ENCODE data around the gene HSD17B12.

The HSD17B12 gene

DNA sequence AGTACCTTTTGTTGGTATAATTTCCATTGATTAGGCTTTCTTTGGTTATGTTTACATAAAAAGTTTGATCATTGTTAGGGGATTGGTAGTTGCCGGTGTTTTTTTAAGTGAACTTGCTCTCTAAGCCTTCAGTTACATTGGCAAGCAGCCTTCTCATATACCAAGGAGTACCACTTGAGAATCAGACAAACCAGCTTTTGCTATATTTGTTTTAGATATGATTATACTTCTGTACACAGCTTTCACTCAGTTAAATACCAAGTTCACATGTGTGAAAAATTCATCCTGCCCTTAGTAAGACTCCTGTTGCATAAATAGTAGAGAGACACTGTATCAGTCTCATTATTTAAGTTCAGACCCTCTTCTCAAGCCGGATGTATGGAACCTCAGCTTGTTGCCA lies 222.5 kb downstream of the HSD17B12 start:
- CTCF ChIA-PET, result interaction anchor here (1.7 to 5.4 kb wide), 4 partner anchors 10 to 135 kb away, joined by 5 to 47 read pairs (median 16); no protein-coding TSS in a partner anchor
- no peak for DNase-seq (ENCODE audit: low read depth, low spot score)
- TF ChIP-seq, protein P1, sequence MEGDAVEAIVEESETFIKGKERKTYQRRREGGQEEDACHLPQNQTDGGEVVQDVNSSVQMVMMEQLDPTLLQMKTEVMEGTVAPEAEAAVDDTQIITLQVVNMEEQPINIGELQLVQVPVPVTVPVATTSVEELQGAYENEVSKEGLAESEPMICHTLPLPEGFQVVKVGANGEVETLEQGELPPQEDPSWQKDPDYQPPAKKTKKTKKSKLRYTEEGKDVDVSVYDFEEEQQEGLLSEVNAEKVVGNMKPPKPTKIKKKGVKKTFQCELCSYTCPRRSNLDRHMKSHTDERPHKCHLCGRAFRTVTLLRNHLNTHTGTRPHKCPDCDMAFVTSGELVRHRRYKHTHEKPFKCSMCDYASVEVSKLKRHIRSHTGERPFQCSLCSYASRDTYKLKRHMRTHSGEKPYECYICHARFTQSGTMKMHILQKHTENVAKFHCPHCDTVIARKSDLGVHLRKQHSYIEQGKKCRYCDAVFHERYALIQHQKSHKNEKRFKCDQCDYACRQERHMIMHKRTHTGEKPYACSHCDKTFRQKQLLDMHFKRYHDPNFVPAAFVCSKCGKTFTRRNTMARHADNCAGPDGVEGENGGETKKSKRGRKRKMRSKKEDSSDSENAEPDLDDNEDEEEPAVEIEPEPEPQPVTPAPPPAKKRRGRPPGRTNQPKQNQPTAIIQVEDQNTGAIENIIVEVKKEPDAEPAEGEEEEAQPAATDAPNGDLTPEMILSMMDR (IDR thresholded peaks at IDR 0.05; ENCODE audit: insufficient read depth, low read length, missing control alignments), result no peak
- H3K4me3 ChIP-seq (ENCODE audit: low read depth, low read length), result no peak overlapping the region
- POLR2A ChIA-PET, result no interaction called here

DNA sequence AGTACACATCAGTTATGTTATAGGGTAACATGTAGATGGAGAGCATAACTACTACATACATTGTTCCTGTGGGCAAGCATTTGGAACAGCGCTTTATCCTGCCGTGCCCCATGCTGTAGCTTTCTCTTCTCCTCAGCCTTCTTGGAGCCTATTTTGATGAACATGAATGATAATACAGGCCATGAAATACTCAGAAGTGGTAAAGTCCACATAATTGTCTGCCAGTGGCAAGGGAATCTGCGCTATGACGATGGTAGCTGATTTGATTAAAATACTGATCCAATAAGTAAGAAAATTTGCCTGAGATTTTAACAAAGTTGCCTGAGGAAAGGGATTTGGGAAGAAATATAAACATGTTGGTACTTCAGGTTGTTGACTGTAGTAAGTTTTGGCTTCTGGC lies 223.4 kb downstream of the HSD17B12 start:
- no peak overlapping the region for H3K4me3 ChIP-seq (ENCODE audit: low read depth, low read length)
- CTCF ChIA-PET, result interaction anchor here (1.5 to 5.4 kb wide), 6 partner anchors 10 to 136 kb away, joined by 4 to 47 read pairs (median 7); no protein-coding TSS in a partner anchor
- POLR2A ChIA-PET, result no interaction called here
- TF ChIP-seq, protein P1 (IDR thresholded peaks at IDR 0.05; ENCODE audit: insufficient read depth, low read length, missing control alignments), result no peak
- DNase-seq (ENCODE audit: low read depth, low spot score), result no peak

DNA sequence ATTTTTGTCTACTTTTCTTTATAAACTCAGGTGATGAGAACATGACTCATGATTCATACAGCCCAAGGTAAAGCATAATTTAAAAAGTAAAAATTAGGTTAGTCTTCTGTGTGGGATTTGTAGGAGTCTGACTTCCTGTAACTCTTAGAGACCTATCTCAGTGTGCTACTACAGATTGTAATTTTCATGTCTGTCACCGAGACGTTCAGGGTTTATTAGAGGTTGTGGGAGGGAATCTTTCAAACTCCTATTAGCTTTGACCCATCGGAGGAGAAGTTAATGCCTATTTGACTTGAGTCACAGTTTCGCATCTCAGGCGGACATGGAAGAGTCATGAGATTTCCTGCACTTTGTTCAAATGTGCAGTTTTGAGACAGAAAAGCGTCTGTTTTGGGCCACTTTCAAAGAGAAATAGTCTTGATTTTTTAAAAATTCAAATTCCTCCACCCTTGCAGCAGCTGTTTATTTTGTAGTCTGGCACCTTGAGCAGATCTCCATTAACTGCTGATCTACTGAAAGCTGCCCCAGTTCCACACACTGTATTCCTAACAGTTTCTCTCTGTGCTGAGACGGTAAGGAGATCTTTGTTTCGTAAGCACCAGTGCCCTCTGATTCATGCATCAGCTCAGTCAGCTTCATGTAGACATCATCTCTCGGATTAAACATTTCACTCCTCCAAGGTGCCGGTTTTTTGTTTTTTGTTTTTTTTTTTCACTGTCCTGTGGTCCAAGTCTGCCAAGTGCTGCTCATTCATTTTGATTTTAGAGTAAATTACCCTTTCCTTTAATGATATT lies 224.4 kb downstream of the HSD17B12 start:
- CTCF ChIA-PET, result interaction anchor here (0.8 to 5.4 kb wide), 9 partner anchors 9 to 136 kb away, joined by 3 to 47 read pairs (median 4); no protein-coding TSS in a partner anchor
- H3K4me3 ChIP-seq (ENCODE audit: low read depth, low read length), result no peak overlapping the region
- POLR2A ChIA-PET, result interaction anchor here (0.9 kb wide), 1 partner anchor 166 kb away, joined by 3 read pairs; no protein-coding TSS in a partner anchor
- no peak for DNase-seq (ENCODE audit: low read depth, low spot score)
- TF ChIP-seq, protein P1 (IDR thresholded peaks at IDR 0.05; ENCODE audit: insufficient read depth, low read length, missing control alignments), result no peak

DNA sequence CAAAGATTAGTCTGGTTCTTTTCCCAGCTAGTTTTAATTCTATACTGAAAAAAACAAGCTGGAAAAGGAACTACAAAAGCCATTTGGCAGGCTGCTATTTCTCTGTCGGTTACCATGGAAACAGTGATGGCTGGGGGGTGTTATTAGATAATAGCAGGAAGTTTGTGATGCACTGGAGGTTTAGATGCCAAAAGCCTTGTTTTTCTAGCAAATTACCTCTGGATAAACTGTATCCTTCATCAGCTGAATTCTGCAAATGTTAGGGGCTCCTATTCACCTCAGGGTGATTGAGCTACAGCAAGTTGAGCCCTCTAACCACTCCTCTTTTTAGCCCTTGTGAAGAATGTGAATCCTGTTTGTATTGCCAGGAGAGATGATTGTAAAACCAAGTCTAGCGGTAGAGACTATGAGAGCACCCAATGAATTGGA lies 225.3 kb downstream of the HSD17B12 start:
- TF ChIP-seq, protein P1 (IDR thresholded peaks at IDR 0.05; ENCODE audit: insufficient read depth, low read length, missing control alignments), result no peak
- POLR2A ChIA-PET, result interaction anchor here (0.9 kb wide), 1 partner anchor 165 kb away, joined by 3 read pairs; no protein-coding TSS in a partner anchor
- DNase-seq (ENCODE audit: low read depth, low spot score), result no peak
- H3K4me3 ChIP-seq (ENCODE audit: low read depth, low read length), result no peak overlapping the region
- CTCF ChIA-PET, result interaction anchor here (0.8 to 5.4 kb wide), 8 partner anchors 12 to 140 kb away, joined by 3 to 47 read pairs (median 4); no protein-coding TSS in a partner anchor

Measured in AG04449 (cell line).